GM19043 (cell line): ENCODE data around the gene TRMU.
"Not testable (repeated sequence)": the region's sequence is repeated elsewhere in the genome, so short reads cannot be mapped to it uniquely, and the experiment has no call there.

Experiments used
- ATAC-seq: cut with Tn5 transposase; IDR thresholded peaks from one replicate; pipeline ENCODE4 v1.9.1; 2021; ENCODE audit warnings: low read depth; ENCODE audit not compliant: unreplicated experiment

The TRMU gene

GRCh38 chr22:46299101-46299500 is 36.4 kb upstream of the TRMU start:
- ATAC-seq: no peak

GRCh38 chr22:46300491-46300890 is 35.0 kb upstream of the TRMU start:
- no peak for ATAC-seq

GRCh38 chr22:46303347-46303965 is 32.1 kb upstream of the TRMU start:
- no peak for ATAC-seq

GRCh38 chr22:46308283-46308988 is 27.1 kb upstream of the TRMU start:
- no peak for ATAC-seq

GRCh38 chr22:46309526-46310085 is 25.9 kb upstream of the TRMU start:
- ATAC-seq: no peak

- no peak for ATAC-seq
Observed at GRCh38 chr22:46312056-46312455, 23.5 kb upstream of the TRMU start.

GRCh38 chr22:46312848-46313247 is 22.7 kb upstream of the TRMU start:
- not testable (repeated sequence) for ATAC-seq

GRCh38 chr22:46315976-46316375 is 19.5 kb upstream of the TRMU start:
- no peak for ATAC-seq

GRCh38 chr22:46317646-46318045 is 17.9 kb upstream of the TRMU start:
- no peak for ATAC-seq

GRCh38 chr22:46318576-46318975 is 16.9 kb upstream of the TRMU start:
- ATAC-seq: no peak

- ATAC-seq: no peak
Observed at GRCh38 chr22:46319319-46319718, 16.2 kb upstream of the TRMU start.

- ATAC-seq: no peak
Observed at GRCh38 chr22:46320166-46320710, 15.3 kb upstream of the TRMU start.

- no peak for ATAC-seq
Observed at GRCh38 chr22:46320716-46321386, 14.7 kb upstream of the TRMU start.

GRCh38 chr22:46322711-46323110 is 12.8 kb upstream of the TRMU start:
- ATAC-seq: no peak

GRCh38 chr22:46323162-46323561 is 12.4 kb upstream of the TRMU start:
- no peak for ATAC-seq

- no peak for ATAC-seq
Observed at GRCh38 chr22:46326066-46326680, 9.3 kb upstream of the TRMU start.

GRCh38 chr22:46327691-46328465 is 7.6 kb upstream of the TRMU start:
- ATAC-seq: no peak

- no peak for ATAC-seq
Observed at GRCh38 chr22:46328797-46329196, 6.7 kb upstream of the TRMU start.

- no peak for ATAC-seq
Observed at GRCh38 chr22:46329616-46330015, 5.9 kb upstream of the TRMU start.

- no peak for ATAC-seq
Observed at GRCh38 chr22:46330426-46330825, 5.1 kb upstream of the TRMU start.
